ENCODE measurements around the gene MAPK7.

The MAPK7 gene

DNA sequence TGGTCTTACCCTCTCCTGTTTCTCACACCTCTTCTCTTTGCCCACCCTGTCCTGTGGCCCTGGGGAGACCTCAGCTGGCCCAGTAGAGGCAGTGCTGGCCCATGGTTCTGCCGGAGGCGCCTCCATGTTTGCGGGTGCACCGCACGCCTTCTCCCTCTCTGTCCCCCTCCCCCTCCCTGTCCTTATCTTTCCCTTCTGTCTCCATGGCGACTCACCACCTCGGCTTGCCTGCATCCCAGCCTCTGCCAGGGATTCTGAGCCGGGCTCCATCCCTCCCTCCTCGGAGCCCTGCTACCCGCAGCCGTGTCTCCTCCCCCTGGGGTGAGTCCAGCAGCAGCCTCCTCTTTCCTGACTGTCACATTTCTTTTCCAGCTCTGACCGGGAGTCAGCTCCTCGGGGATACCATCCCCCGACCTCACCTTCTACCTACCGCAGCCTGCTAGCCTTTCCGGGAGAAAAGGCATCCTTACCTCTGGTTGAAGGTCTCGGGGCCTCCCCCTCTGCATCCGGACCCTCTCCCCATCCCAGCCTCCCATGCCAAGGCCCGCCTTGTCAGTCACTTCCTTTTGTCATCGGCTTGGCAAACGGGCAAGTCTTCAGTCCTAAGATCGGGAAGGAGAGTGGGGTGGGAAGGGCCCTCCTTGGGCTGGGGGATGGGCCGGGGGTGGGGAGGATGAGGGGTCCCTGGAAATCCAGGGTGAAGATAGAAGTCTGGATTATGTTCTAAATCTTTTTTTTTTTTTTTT is 32.8 kb downstream of the MAPK7 start, which contains the start of gene RNF112:
TSS of gene RNF112 (plus strand) at position 358 of the 746 bp plus-strand sequence. CDS start at position 535, 177 bp downstream.
- H3K4me3 ChIP-seq (ENCODE audit: low read length) = no peak within 1 kb of the TSS
- no peak for DNase-seq (ENCODE audit: low read depth, low spot score)

- DNase-seq (ENCODE audit: low read depth, low spot score) = no peak
- no peak overlapping the region for H3K4me3 ChIP-seq (ENCODE audit: low read length)
Observed at GRCh38 chr17:19411631-19412030, 33.3 kb downstream of the MAPK7 start.

GRCh38 chr17:19412510-19412909 is 34.2 kb downstream of the MAPK7 start:
- no peak overlapping the region for H3K4me3 ChIP-seq (ENCODE audit: low read length)
- no peak for DNase-seq (ENCODE audit: low read depth, low spot score)

DNA sequence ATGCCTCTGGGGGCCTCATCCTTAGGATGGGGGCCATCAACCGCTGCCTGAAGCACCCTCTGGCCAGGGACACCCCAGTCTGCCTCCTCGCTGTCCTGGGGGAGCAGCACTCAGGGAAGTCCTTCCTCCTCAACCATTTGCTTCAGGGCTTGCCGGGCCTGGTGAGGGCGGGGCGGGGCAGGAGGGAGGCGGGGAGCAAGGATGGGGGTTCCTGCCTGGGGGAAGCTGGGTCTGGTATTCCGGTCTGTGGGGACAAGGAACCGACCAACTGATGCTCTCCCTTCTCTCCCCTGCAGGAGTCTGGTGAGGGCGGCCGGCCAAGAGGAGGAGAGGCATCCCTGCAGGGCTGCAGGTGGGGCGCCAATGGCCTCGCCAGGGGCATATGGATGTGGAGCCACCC is 34.7 kb downstream of the MAPK7 start:
- H3K4me3 ChIP-seq (ENCODE audit: low read length) = no peak overlapping the region
- DNase-seq (ENCODE audit: low read depth, low spot score) = no peak

GRCh38 chr17:19413761-19414160 is 35.5 kb downstream of the MAPK7 start:
- H3K4me3 ChIP-seq (ENCODE audit: low read length) = no peak overlapping the region
- DNase-seq (ENCODE audit: low read depth, low spot score) = no peak

- H3K4me3 ChIP-seq (ENCODE audit: low read length) = no peak overlapping the region
- DNase-seq (ENCODE audit: low read depth, low spot score) = no peak
Observed at GRCh38 chr17:19414396-19415280, 36.3 kb downstream of the MAPK7 start.

DNA sequence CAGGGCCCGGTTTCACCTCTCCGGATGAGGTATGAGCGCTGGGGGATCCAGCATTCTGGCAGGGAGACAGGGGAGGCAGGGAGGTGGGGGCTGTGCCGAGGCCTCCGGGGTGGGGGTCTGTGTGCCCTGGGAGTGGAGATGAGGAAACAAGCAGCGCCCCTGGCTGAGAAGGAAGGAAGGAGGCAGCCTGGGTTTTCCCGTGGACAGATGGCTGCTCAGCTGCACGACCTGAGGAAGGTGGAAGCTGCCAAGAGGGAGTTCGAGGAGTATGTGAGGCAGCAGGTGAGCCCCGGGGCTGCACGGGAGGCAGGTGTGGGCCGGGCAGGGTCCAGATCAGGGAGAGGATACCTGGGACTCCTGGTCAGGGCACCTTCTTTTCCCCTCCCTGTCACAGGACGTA is 37.0 kb downstream of the MAPK7 start:
- no peak overlapping the region for H3K4me3 ChIP-seq (ENCODE audit: low read length)
- DNase-seq (ENCODE audit: low read depth, low spot score) = no peak

DNA sequence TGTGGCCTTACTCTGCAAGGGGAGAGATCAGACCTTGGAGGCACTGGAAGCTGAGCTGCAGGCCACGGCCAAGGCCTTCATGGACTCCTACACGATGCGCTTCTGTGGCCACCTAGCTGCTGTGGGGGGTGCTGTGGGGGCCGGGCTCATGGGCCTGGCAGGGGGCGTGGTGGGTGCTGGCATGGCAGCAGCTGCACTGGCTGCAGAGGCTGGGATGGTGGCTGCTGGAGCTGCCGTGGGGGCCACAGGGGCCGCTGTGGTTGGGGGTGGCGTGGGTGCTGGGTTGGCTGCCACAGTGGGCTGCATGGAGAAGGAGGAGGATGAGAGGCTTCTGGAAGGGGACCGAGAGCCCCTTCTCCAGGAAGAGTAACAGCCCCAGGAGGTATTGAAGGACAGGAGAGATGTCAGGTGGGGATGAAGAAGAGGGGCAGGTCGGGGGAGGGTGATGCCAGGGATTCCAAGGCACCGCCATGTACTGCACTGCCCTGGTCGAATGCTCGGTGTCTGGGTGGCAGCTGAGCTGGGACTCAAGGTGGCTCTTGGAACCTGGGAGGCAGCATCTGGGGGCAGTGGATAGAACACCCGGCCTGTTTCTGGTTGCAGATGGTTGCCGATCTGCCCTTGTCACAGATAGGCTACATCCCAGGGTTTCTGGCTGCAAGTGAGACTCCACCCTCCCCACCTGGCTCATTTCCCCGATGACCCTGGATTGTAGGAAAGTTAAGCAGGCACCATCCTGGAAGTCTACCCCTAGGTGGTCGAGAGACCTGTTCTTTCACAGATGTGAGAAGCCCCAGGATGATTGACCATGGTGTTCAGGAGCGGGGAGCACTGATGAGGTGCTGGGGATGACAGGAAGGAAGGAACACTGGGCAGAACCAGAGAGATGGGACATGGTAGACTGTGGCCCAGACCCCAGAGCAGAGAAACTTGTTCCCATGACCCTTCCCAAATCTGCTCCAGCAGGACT is 37.8 kb downstream of the MAPK7 start:
- no peak overlapping the region for H3K4me3 ChIP-seq (ENCODE audit: low read length)
- no peak for DNase-seq (ENCODE audit: low read depth, low spot score)

- no peak overlapping the region for H3K4me3 ChIP-seq (ENCODE audit: low read length)
- DNase-seq (ENCODE audit: low read depth, low spot score) = no peak
Observed at GRCh38 chr17:19417611-19418010, 39.3 kb downstream of the MAPK7 start.

DNA sequence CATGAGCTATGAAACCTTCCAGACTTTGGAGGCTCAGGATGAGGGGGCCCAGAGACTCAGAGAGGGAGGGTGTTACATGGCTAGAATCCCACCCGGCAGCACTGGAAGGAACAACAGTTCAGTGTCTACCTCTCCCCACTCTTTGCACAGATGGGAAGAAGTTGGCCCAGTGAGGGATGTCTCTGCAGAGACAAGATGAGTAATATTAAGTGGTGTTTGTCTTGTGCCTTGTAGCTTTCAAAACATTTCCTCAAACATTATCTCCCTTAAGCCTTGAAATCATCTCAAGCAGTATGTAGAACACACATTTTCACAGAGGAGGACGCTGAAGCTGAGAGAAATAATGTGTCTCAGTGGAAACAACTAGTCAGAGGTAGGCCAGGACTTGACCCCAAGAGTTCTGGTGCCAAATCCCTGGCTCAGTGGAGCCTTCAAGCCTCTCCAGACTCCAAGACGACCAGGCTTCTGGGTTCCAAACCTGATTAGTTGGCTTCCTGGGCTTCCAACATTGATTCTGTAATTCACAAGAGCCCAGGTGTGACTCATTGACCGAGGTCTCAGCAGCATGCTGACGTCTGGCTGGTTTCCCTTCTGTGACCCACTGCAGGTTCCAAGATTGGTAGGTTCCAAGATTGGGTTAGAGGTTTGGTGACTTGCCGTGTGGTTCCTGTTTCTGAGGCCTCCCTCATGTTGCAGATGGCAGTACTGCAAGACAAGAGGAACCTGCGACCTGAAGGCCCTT is 40.1 kb downstream of the MAPK7 start:
- H3K4me3 ChIP-seq (ENCODE audit: low read length) = no peak overlapping the region
- DNase-seq (ENCODE audit: low read depth, low spot score) = no peak

GRCh38 chr17:19421219-19421618 is 42.9 kb downstream of the MAPK7 start:
- no peak for DNase-seq (ENCODE audit: low read depth, low spot score)
- H3K4me3 ChIP-seq (ENCODE audit: low read length) = no peak overlapping the region

DNA sequence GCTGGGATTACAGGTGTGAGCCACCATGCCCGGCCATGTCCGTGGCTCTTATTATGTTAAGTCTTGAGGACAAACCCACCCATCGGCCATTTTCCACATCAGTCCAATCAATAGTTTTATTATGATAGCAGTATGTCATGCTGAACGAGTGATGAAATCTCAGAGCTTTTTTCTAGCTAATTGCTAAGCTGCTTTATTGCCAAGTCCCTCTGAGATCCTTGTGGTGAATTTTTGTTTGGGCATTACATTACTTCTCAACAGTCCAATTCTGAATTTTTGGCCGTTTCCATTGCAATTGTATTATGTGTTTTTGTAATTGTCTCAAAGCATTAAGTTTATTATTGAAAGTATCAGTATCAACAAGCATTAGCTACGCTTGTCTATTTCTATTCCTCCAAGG is 43.6 kb downstream of the MAPK7 start:
- H3K4me3 ChIP-seq (ENCODE audit: low read length) = no peak overlapping the region
- DNase-seq (ENCODE audit: low read depth, low spot score) = no peak

DNA sequence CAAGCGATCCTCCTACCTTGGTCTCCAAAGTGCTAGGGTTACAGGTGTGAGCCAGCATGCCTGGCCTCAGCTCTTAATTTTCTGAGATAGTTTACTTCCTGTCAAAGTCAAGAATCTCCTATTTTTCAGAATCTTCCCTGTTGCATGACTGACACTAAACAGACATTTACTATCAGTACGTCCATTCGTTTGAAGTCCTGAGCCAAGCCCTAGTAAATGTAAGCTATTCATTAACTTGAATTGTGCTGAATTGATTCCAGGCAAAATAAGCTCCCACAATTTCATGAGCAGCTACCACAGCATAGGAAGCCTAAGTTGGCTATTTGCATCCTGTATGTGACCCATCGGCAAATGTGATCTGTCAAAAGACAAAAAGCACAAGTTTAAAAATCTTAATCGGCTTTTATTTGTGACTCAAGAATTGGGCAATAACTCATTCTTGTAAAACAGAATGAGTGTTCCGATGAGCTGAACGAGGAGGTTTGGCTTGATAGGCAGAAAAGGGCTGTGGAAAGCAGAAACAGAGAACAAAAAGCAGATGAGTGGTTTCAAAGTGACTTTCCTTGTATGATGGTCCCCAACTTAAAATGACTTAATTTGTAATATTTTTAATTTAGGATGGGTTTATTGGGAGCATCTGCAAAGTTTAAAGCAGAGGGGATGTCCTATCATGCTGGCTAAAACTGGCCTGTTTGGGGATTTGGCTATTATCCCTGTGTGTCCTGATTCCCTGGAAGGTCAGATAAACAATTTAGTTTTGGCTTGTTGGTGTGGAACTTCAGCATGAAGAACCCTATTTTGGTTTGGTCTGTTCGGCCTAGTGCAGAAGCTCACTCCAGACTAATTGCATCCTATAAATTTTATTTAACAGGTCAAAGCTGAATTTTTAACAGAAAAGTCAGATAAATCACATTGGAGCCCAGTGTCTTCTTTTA is 46.9 kb downstream of the MAPK7 start:
- no peak overlapping the region for H3K4me3 ChIP-seq (ENCODE audit: low read length)

DNA sequence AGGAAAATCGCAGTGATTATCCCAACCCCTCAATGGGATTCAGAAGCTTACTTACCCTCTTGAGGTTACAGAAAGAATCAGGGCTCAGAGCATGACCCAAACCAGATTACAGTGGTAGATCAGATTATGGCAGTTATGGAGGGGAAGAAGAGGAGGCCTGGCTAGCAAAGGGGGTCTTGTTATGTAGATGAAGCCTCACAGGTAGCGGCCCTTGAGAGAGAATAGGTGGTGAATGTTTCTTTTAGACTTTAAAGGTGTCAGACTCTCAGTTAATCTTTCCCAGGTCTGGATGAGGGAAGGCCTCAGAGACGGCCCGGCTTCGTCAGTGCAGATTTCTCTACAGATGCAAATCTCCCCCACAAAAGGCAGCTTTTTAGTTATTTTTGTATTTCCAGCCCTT is 48.3 kb downstream of the MAPK7 start:
- no peak overlapping the region for H3K4me3 ChIP-seq (ENCODE audit: low read length)
- no peak for DNase-seq (ENCODE audit: low read depth, low spot score)

More for the DNA sequence above, 46.9 kb downstream of the MAPK7 start:
- no peak for DNase-seq (ENCODE audit: low read depth, low spot score)

DNA sequence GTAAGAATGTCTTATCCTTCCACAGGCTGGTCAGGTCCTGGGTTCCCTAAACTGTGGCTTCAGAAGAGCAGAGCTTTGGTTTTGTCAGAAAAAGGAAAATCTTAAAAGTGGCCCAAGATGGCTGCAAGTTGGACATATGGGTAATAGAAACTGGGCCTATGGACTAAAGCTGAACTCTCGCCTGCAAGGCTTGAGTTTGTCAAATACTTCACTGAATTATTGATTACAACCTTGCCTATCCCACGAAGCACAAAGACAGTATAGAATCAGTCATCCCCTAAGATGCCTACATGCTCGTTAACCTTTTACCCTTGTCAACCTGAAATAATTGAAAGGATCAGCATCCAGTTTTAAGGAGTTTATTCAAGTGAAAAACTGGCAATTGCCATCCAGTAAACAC is 53.4 kb downstream of the MAPK7 start:
- no peak for DNase-seq (ENCODE audit: low read depth, low spot score)
- H3K4me3 ChIP-seq (ENCODE audit: low read length) = no peak overlapping the region
